WTC11 (cell line): ENCODE results near the gene BMP2K. TPM values are rescaled to one million over a fixed set of nuclear protein-coding genes. Genes with fewer than 3 reads are reported as not detected.

Experiments used
- ATAC-seq: fragments of 200-7000 bp; cut with Tn5 transposase; 2 replicates; pipeline ENCODE4 v1.10.0; 2021; ENCODE audit warnings: mild to moderate bottlenecking, moderate library complexity
- CTCF ChIA-PET: fragments of 300-600 bp; sonication (Branson Sonifier 250); formaldehyde crosslinking; loops from one replicate; lab custom pipeline; 2021; ENCODE audit warnings: antibody characterized with exemption; lab: Charles Lee
- POLR2A ChIA-PET: fragments of 350-600 bp; sonication (Branson Sonifier 250); formaldehyde crosslinking; loops from one replicate; lab custom pipeline; 2021; ENCODE audit warnings: antibody characterized with exemption; lab: Charles Lee
- DNase-seq: peaks from one replicate; pipeline ENCODE4 v3.0.0; 2021; ENCODE audit warnings: low spot score
- H3K27ac Mint-ChIP-seq: 2 replicates; pipeline ENCODE4 v1.8.0; 2021; ENCODE audit warnings: mixed read lengths
- H3K27me3 Mint-ChIP-seq: 2 replicates; pipeline ENCODE4 v1.8.0; 2021; ENCODE audit warnings: low read depth, mild to moderate bottlenecking, moderate library complexity, mixed read lengths
- H3K36me3 Mint-ChIP-seq: 2 replicates; pipeline ENCODE4 v1.8.0; 2021; ENCODE audit warnings: mixed read lengths
- H3K4me1 Mint-ChIP-seq: 2 replicates; pipeline ENCODE4 v1.8.0; 2022; ENCODE audit warnings: mixed read lengths
- H3K4me3 Mint-ChIP-seq: 2 replicates; pipeline ENCODE4 v1.8.0; 2021; ENCODE audit warnings: mild to moderate bottlenecking, moderate library complexity, mixed read lengths
- H3K9me3 Mint-ChIP-seq: 2 replicates; pipeline ENCODE4 v1.8.0; 2021; ENCODE audit warnings: mixed read lengths
- CBFB ChIP-seq: sonication (generic); formaldehyde crosslinking; IDR thresholded peaks from 2 replicates; pipeline ENCODE4 v1.8.1; 2022; ENCODE audit warnings: mild to moderate bottlenecking, low read depth, missing genetic modification reagents
- CREM ChIP-seq: sonication (generic); formaldehyde crosslinking; IDR thresholded peaks from 2 replicates; pipeline ENCODE4 v1.8.1; 2022; ENCODE audit warnings: mild to moderate bottlenecking, missing genetic modification reagents, moderate library complexity
- ELF4 ChIP-seq: sonication (generic); formaldehyde crosslinking; IDR thresholded peaks from 2 replicates; pipeline ENCODE4 v1.8.1; 2022; ENCODE audit warnings: low read depth, mild to moderate bottlenecking, moderate library complexity, missing genetic modification reagents
- EMX1 ChIP-seq: fragments of 250-450 bp; sonication (Bioruptor Pico); IDR thresholded peaks from 2 replicates; pipeline ENCODE4 v1.8.0; 2021; ENCODE audit warnings: mild to moderate bottlenecking
- ESRRA ChIP-seq: sonication (generic); formaldehyde crosslinking; IDR thresholded peaks from 2 replicates; pipeline ENCODE4 v1.8.1; 2022; ENCODE audit warnings: mild to moderate bottlenecking, missing genetic modification reagents, borderline replicate concordance
- FOXK1 ChIP-seq: sonication (generic); formaldehyde crosslinking; IDR thresholded peaks from 2 replicates; pipeline ENCODE4 v1.8.0; 2022; ENCODE audit warnings: mild to moderate bottlenecking, moderate library complexity, missing genetic modification reagents
- JUN ChIP-seq: sonication (generic); formaldehyde crosslinking; IDR thresholded peaks from 2 replicates; pipeline ENCODE4 v1.8.0; 2023; ENCODE audit warnings: mild to moderate bottlenecking, missing genetic modification reagents
- MXD4 ChIP-seq: fragments of 250-450 bp; sonication (Bioruptor Pico); IDR thresholded peaks from 2 replicates; pipeline ENCODE4 v1.8.0; 2021; ENCODE audit warnings: mild to moderate bottlenecking, moderate library complexity, borderline replicate concordance
- NFYB ChIP-seq: sonication (generic); formaldehyde crosslinking; conservative IDR thresholded peaks from 2 replicates; pipeline ENCODE4 v1.8.0; 2022; ENCODE audit warnings: low read depth, missing genetic modification reagents
- NR1H2 ChIP-seq: sonication (generic); formaldehyde crosslinking; IDR thresholded peaks from 2 replicates; pipeline ENCODE4 v1.9.0; 2021; ENCODE audit warnings: mild to moderate bottlenecking, moderate library complexity, missing genetic modification reagents
- NR2C2 ChIP-seq: sonication (generic); formaldehyde crosslinking; IDR thresholded peaks from 2 replicates; pipeline ENCODE4 v1.8.0; 2022; ENCODE audit warnings: mild to moderate bottlenecking, missing genetic modification reagents
- NR3C1 ChIP-seq: sonication (generic); formaldehyde crosslinking; conservative IDR thresholded peaks from 2 replicates; pipeline ENCODE4 v1.8.1; 2023; ENCODE audit warnings: low read depth, mild to moderate bottlenecking, missing genetic modification reagents
- ZNF138 ChIP-seq: sonication (generic); formaldehyde crosslinking; conservative IDR thresholded peaks from 2 replicates; pipeline ENCODE4 v1.8.1; 2022; ENCODE audit warnings: mild to moderate bottlenecking, moderate library complexity, missing genetic modification reagents
- ZNF317 ChIP-seq: sonication (generic); formaldehyde crosslinking; IDR thresholded peaks from 2 replicates; pipeline ENCODE4 v1.8.1; 2023; ENCODE audit warnings: low read depth, mild to moderate bottlenecking, moderate library complexity, missing genetic modification reagents, borderline replicate concordance
- ZNF416 ChIP-seq: fragments of 250-450 bp; sonication (Bioruptor Pico); IDR thresholded peaks from 2 replicates; pipeline ENCODE4 v1.9.0; 2021; ENCODE audit warnings: mild to moderate bottlenecking, inconsistent platforms
- ZNF671 ChIP-seq: fragments of 250-450 bp; sonication (Bioruptor Pico); IDR thresholded peaks from 2 replicates; pipeline ENCODE4 v1.8.0; 2021; ENCODE audit warnings: mild to moderate bottlenecking
- total RNA-seq: library from RNA; stranded (reverse); gene quantifications from 3 replicates; pipeline ENCODE4 v1.2.3, GENCODE V29; 2021
- TF ChIP-seq, protein P1 (sequence below): sonication (generic); formaldehyde crosslinking; IDR thresholded peaks from 2 replicates; pipeline ENCODE4 v1.8.1; 2023; ENCODE audit warnings: mild to moderate bottlenecking, moderate library complexity, missing genetic modification reagents
- TF ChIP-seq, protein P2 (sequence below): fragments of 250-450 bp; sonication (Bioruptor Pico); IDR thresholded peaks from 2 replicates; pipeline ENCODE4 v2.1.2; 2022; ENCODE audit warnings: mild to moderate bottlenecking, moderate library complexity
- TF ChIP-seq, protein P3 (sequence below): sonication (generic); formaldehyde crosslinking; IDR thresholded peaks from 2 replicates; pipeline ENCODE4 v1.8.0; 2022; ENCODE audit warnings: mild to moderate bottlenecking, missing genetic modification reagents
- TF ChIP-seq, protein P4 (sequence below): sonication (generic); formaldehyde crosslinking; IDR thresholded peaks from 2 replicates; pipeline ENCODE4 v1.8.0; 2022; ENCODE audit warnings: mild to moderate bottlenecking, missing genetic modification reagents
- TF ChIP-seq, protein P5 (sequence below): fragments of 250-450 bp; sonication (Bioruptor Pico); IDR thresholded peaks from 2 replicates; pipeline ENCODE4 v1.9.0; 2021; ENCODE audit warnings: mild to moderate bottlenecking
- TF ChIP-seq, protein P6 (sequence below): sonication (generic); formaldehyde crosslinking; IDR thresholded peaks from 2 replicates; pipeline ENCODE4 v1.8.1; 2022; ENCODE audit warnings: mild to moderate bottlenecking, moderate library complexity, missing genetic modification reagents
- TF ChIP-seq, protein P7 (sequence below): fragments of 250-450 bp; sonication (Bioruptor Pico); conservative IDR thresholded peaks from 2 replicates; pipeline ENCODE4 v1.9.0; 2021; ENCODE audit warnings: mild to moderate bottlenecking
- TF ChIP-seq, protein P8 (sequence below): sonication (generic); formaldehyde crosslinking; conservative IDR thresholded peaks from 2 replicates; pipeline ENCODE4 v1.8.1; 2022; ENCODE audit warnings: mild to moderate bottlenecking, missing genetic modification reagents

The BMP2K gene
- total RNA-seq, 1 experiment from 2014 or later: 19.9 TPM

DNA sequence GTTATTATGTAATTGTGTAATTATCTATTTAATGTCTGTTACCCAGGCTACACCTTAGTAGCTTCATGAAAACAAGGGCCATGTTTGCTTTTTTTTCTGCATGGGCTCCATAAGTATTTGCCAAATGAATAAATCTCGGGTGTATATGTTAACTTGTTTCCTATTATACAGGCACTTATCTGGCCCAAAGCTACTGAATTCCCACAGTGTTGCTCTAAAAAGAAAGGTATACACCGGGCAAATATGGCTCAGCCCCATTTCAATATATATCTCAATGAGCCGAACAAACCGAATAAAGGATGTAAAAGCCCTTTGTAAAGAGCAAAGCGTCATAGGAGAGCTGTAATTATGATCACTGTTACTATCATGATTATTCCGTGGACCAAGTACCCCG is 162.3 kb downstream of the BMP2K start:
- ChIA-PET POLR2A (interaction anchor here (0.7 kb wide), 1 partner anchor 10 kb away, joined by 3 read pairs; no protein-coding TSS in a partner anchor), CTCF (interaction anchor here (1.3 kb wide), 1 partner anchor 14 kb away, joined by 3 read pairs; no protein-coding TSS in a partner anchor)
- H3K9me3 Mint-ChIP-seq: no peaks in the 10 kb centered on the region
- peak overlapping the region; percentile 24; the same call in 1 of the 2 replicates for H3K27ac Mint-ChIP-seq
- ATAC-seq (no peak), DNase-seq (no peak)
- H3K27me3 Mint-ChIP-seq: peaks cover 23% of the 10 kb centered on the region
- H3K36me3 Mint-ChIP-seq: peaks cover 7% of the 10 kb centered on the region
- TF ChIP-seq, protein P1, sequence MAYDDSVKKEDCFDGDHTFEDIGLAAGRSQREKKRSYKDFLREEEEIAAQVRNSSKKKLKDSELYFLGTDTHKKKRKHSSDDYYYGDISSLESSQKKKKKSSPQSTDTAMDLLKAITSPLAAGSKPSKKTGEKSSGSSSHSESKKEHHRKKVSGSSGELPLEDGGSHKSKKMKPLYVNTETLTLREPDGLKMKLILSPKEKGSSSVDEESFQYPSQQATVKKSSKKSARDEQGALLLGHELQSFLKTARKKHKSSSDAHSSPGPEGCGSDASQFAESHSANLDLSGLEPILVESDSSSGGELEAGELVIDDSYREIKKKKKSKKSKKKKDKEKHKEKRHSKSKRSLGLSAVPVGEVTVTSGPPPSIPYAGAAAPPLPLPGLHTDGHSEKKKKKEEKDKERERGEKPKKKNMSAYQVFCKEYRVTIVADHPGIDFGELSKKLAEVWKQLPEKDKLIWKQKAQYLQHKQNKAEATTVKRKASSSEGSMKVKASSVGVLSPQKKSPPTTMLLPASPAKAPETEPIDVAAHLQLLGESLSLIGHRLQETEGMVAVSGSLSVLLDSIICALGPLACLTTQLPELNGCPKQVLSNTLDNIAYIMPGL (CRISPR knock-in tag): no peak
- TF ChIP-seq, protein P2, sequence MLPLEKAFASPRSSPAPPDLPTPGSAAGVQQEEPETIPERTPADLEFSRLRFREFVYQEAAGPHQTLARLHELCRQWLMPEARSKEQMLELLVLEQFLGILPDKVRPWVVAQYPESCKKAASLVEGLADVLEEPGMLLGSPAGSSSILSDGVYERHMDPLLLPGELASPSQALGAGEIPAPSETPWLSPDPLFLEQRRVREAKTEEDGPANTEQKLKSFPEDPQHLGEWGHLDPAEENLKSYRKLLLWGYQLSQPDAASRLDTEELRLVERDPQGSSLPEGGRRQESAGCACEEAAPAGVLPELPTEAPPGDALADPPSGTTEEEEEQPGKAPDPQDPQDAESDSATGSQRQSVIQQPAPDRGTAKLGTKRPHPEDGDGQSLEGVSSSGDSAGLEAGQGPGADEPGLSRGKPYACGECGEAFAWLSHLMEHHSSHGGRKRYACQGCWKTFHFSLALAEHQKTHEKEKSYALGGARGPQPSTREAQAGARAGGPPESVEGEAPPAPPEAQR: no peak
- TF ChIP-seq ZNF138 (CRISPR knock-in tag) (no peak), NR2C2 (CRISPR knock-in tag) (no peak), NR1H2 (CRISPR knock-in tag) (no peak)
- TF ChIP-seq, protein P3, sequence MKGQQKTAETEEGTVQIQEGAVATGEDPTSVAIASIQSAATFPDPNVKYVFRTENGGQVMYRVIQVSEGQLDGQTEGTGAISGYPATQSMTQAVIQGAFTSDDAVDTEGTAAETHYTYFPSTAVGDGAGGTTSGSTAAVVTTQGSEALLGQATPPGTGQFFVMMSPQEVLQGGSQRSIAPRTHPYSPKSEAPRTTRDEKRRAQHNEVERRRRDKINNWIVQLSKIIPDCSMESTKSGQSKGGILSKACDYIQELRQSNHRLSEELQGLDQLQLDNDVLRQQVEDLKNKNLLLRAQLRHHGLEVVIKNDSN: no peak
- TF ChIP-seq, protein P4, sequence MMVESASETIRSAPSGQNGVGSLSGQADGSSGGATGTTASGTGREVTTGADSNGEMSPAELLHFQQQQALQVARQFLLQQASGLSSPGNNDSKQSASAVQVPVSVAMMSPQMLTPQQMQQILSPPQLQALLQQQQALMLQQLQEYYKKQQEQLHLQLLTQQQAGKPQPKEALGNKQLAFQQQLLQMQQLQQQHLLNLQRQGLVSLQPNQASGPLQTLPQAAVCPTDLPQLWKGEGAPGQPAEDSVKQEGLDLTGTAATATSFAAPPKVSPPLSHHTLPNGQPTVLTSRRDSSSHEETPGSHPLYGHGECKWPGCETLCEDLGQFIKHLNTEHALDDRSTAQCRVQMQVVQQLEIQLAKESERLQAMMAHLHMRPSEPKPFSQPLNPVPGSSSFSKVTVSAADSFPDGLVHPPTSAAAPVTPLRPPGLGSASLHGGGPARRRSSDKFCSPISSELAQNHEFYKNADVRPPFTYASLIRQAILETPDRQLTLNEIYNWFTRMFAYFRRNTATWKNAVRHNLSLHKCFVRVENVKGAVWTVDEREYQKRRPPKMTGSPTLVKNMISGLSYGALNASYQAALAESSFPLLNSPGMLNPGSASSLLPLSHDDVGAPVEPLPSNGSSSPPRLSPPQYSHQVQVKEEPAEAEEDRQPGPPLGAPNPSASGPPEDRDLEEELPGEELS (CRISPR knock-in tag): no peak
- TF ChIP-seq, protein P5, sequence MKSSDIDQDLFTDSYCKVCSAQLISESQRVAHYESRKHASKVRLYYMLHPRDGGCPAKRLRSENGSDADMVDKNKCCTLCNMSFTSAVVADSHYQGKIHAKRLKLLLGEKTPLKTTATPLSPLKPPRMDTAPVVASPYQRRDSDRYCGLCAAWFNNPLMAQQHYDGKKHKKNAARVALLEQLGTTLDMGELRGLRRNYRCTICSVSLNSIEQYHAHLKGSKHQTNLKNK: no peak
- H3K4me3 Mint-ChIP-seq: peak overlapping the region; percentile 93
- peaks cover 35% of the 10 kb centered on the region for H3K4me1 Mint-ChIP-seq

DNA sequence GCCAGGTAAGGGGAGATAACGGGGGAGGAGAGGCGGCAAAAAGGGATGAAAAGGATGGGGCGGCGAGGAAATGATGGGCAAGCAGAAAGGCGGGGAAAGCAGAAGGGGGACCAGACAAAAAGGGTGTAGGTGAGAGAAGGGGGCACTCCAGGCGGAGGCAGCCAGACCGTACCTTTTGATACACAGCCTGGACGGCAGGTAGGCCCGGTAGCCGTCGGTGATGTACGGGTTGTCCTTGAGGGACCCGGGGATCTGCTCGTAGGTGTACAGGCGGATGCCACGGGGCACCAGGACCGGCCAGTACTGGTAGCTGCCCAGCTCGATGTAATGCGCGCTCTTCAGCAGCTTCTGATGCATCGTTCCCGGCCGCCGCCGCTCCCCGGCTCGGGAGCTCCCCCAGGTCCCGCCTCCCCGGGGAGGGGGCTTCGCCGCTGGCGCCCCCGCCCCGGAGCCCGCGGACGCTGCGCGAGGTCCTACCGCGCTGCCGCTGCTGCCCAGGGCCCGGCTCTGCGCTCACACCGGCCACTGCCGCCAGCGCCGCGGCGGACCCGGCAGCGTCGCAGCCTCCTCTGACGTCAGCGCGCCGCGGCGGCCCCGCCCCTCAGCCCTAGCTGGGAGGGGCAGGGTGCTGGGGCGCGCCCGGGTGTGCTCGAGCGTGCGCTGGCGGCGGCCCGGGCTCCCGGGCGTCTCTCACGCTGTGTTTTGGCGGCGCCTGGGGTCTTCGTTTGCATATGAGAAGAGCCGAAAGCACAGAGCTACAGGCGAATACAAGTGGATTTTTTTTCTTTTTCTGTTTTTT is 162.9 kb downstream of the BMP2K start, which contains the start of gene PAQR3:
Gene PAQR3 (minus strand): TSS at position 571 of the 799 bp plus-strand sequence. CDS start 214 bp downstream, at position 357.
- ATAC-seq (peak; percentile 93), DNase-seq (peak; percentile 84)
- H3K36me3 Mint-ChIP-seq: peaks cover 4% of the 10 kb centered on the region
- no peaks in the 10 kb centered on the region for H3K9me3 Mint-ChIP-seq
- ChIA-PET POLR2A (interaction anchor here (0.6 kb wide), 2 partner anchors 58 to 1349 kb away, joined by 3 to 4 read pairs; no protein-coding TSS in a partner anchor), CTCF (interaction anchor here (1.1 to 1.3 kb wide), 2 partner anchors 14 to 50 kb away, joined by 3 to 4 read pairs; no protein-coding TSS in a partner anchor)
- peak within 1 kb of the TSS; percentile 93 for H3K4me3 Mint-ChIP-seq
- peaks cover 29% of the 10 kb centered on the region for H3K27me3 Mint-ChIP-seq
- H3K4me1 Mint-ChIP-seq: peaks cover 36% of the 10 kb centered on the region
- H3K27ac Mint-ChIP-seq: peak within 1 kb of the TSS; percentile 51; the same call in 1 of the 2 replicates
- TF ChIP-seq ZNF317 (CRISPR knock-in tag) (no peak), ESRRA (no peak), NR3C1 (no peak), ELF4 (CRISPR knock-in tag) (no peak), JUN (no peak), ZNF416 (CRISPR knock-in tag) (no peak), MXD4 (CRISPR knock-in tag) (no peak), ZNF671 (CRISPR knock-in tag) (no peak), EMX1 (CRISPR knock-in tag) (no peak), NFYB (0 out of 2 replicates have a peak, but pooled peaks have one; percentile 20), CBFB (CRISPR knock-in tag) (0 out of 2 replicates have a peak, but pooled peaks have one; percentile 46), CREM (CRISPR knock-in tag) (peak; percentile 90; the same call in 1 of the 2 replicates), FOXK1 (CRISPR knock-in tag) (no peak)
- TF ChIP-seq, protein P6, sequence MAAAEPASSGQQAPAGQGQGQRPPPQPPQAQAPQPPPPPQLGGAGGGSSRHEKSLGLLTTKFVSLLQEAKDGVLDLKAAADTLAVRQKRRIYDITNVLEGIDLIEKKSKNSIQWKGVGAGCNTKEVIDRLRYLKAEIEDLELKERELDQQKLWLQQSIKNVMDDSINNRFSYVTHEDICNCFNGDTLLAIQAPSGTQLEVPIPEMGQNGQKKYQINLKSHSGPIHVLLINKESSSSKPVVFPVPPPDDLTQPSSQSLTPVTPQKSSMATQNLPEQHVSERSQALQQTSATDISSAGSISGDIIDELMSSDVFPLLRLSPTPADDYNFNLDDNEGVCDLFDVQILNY (CRISPR knock-in tag): 0 out of 2 replicates have a peak, but pooled peaks have one; percentile 33
- TF ChIP-seq, protein P7, sequence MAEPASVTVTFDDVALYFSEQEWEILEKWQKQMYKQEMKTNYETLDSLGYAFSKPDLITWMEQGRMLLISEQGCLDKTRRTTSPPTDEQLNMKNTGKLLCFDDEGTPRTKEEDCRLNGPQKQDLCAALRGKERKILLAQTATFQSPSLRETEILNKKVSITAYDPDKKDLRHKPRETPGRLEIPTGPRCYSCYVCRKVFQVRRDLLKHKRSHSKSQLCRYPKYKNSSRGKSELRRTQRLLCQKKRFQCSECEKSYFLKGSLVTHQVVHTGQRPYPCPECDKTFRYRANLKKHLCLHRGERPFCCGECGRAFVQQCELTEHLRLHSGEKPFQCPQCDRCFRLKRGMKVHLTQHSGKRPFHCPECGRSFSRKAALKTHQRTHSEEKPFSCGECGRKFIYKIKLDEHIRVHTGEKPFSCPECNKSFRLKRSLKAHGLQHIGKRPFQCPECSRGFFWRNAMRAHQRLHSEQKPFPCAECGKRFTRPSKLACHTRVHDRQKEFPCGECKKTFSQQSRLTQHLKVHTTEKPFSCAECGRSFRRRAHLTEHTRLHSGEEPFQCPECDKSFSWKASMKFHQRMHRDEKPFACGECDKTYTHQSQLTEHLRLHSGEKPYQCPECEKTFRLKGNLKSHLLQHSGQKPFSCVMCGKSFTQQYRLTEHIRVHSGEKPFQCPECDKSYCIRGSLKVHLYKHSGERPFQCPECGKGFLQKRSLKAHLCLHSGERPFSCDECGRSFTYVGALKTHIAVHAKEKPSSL (CRISPR knock-in tag): no peak
- TF ChIP-seq, protein P8, sequence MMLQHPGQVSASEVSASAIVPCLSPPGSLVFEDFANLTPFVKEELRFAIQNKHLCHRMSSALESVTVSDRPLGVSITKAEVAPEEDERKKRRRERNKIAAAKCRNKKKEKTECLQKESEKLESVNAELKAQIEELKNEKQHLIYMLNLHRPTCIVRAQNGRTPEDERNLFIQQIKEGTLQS (CRISPR knock-in tag): no peak
